HTR-8/SVneo (cell line): ENCODE results near the gene LAMTOR2.

Experiments used
- DNase-seq: peaks from one replicate; pipeline ENCODE4 v3.0.0; 2011; ENCODE audit warnings: low spot score, mixed read lengths; ENCODE audit not compliant: insufficient read length
- FAIRE-seq: peaks from 2 replicates; lab custom pipeline; 2011; peaks lifted over from hg19 to GRCh38; lab: Jason Lieb, UNC

The LAMTOR2 gene

DNA sequence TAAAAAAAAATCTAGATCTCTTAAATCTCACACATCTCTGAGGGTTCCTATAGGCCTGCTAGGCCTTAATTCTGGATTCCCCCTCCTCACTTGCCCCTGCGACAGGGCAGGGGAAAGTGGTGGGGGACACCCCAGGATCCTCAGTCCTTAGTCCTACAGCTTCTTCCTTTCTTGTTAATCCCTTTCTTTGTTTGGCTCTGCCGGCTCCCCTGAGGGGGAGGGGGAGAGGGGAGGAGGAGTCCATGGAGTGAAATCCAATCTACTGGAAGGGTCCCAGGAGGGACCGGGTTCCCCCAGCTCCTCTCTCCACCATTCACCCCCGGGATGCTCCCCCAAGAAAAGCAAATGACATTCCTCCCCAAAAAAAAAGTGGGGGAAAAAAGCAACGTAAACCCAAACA lies 19.2 kb downstream of the LAMTOR2 start:
- FAIRE-seq (no peak), DNase-seq (no peak)

DNA sequence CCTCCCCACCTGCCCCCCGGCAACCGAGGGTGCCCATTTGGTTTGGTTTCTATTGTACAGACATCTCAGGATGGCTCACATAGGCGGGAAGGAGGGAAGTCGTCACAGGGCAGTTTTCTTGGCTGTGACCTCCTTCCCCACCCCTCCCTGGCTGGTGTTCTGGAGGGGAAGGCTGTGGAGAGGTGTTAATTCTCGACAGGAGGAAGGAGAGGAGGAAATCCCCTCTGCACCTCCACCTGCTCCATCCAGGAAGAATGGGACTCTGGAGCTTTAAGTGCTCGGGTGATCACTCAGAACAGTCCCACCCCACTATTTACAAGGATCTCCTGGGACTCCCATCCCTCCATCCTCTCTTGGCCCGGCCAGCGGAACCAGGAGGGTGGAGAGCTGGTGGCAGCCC lies 20.1 kb downstream of the LAMTOR2 start:
- FAIRE-seq (no peak), DNase-seq (no peak)

DNA sequence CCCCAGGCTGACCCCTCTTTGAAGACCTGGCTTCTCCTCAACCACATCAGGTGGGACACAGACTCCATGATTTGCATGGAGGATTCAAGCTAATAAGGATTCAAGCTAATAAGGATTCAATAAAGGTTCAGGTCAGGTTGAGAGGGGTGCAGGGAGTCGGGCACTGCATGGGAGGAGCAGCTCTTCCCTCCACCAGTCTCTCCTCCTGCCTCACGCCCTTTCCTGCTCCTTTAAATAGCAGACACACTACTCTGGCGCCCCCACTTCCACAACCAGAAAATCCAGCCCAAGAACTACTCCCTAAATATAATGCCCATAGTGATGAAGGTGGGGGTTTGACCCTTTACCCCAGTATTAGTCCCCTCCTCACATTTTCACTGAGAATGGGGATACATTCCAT lies 20.6 kb downstream of the LAMTOR2 start:
- FAIRE-seq, result no peak

GRCh38 chr1:156075775-156076204 lies 21.2 kb downstream of the LAMTOR2 start:
- no peak for FAIRE-seq

More for the DNA sequence above, 20.6 kb downstream of the LAMTOR2 start:
- DNase-seq, result no peak

DNA sequence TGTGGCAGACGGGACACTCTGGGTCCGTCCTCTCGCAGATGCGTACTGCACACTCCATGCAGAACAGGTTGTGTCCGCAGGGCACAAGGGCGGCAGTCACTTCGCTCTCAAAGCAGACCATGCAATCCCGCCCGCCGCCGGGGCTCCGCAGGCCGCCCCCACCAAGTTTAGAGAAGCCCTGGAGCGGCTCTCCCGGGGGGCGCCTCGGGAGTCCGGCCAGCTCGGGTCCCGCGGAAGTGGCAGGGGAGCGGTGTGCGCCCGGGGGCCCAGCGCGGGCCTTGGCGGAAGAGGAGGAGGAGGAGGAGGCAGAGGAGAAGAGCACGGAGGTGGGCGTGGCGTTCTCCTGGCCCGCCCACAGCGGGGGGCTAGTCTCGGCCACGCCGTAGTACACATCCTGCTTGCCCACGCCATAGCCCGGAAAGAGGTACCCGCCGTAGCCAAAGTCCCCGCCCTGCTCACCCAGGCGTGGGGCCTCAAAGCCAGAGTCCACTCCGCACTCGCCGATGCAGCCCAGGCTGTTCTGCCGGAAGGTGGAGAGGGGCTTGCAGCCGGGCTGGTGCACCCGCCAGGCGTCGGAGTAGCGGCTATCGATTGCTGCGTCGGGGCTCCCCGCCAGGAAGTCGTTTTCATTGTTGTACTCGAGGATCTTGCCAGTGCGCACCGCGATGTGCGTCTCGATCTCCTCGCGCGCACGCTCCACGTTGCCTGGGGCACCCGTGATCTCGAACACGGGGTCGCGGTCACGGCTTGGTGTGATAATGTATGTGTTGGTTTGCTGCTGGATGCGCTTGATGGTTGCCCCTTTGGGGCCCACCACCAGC lies 22.2 kb downstream of the LAMTOR2 start:
- no peak for DNase-seq
- FAIRE-seq, result no peak

More at GRCh38 chr1:156075775-156076204, 21.2 kb downstream of the LAMTOR2 start:
- DNase-seq, result no peak

DNA sequence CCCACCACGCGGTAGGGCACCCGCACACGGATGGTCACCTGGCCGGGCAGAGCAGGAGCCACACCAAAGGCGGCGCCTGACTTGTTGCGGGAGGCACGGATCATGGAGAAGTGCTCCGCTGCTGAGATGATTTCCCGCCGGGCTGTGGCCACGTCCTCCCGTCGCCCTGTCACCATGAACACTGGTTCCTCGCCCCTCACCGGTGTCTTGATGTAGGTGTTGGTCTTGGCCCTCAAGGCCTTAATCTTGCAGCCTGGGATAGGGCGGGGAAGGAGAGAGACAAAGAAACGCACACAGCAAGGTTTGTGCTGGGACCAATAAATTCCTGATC lies 22.8 kb downstream of the LAMTOR2 start:
- no peak for DNase-seq
- no peak for FAIRE-seq

DNA sequence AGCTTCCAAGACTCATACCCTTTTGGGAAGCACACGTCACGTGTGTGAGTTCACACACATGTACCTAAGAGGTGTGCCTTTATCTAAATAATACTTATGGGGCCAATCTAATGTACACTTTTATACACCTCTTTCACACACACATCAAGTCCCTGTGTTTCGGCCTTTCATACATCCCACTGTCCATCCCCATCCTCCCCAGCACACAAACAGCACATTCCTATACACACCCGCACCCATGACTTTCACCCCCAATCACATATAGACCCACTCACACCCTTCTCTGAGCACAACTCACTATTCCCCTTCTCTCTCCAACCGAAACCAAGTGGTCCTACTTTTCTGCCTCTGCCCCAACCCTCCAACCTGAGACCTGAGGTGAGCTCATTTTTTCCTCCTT lies 24.1 kb downstream of the LAMTOR2 start:
- DNase-seq, result no peak
- no peak for FAIRE-seq

GRCh38 chr1:156079762-156080161 lies 25.2 kb downstream of the LAMTOR2 start:
- FAIRE-seq (no peak), DNase-seq (no peak)

- DNase-seq (no peak), FAIRE-seq (no peak)
Measured at GRCh38 chr1:156080241-156080862, 25.8 kb downstream of the LAMTOR2 start.

- DNase-seq (no peak), FAIRE-seq (no peak)
Measured at GRCh38 chr1:156080863-156081179, 26.2 kb downstream of the LAMTOR2 start.

DNA sequence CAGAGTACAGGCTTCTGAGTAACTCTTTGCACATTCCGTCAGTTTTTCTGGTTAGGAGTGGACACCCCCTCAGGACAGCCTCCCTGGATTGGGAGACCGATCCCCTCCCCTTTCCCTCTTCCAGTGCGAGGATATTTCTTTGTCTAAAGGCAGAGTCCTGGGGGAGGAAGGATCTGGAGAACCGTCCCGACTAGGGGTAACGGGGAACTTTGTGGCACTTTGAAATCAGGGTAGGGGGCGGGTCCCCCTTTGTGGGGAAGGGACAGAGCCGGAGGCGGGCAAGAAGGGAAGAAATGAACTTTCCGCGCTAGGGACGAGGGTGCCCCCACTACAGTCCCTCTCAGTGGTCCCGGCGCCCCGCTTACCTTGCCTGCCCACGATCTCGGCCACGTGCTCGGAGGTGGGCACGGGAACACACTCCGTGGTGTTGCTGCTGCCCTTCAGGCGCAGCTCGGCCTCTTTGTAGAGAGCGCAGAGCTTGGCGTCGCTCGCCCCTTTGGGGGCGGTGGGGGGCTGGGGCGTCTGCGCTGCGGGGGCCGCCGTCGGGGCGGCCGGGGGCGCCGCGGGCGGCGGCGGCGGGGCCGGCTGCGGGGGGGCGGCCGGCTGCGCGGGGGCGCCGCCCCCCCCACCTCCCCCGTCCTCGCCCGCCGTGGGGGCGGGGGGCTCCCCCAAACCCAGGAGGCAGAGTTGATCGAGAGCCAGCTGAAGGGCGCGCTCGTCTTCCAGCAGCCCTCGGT lies 26.8 kb downstream of the LAMTOR2 start:
- no peak for FAIRE-seq

DNA sequence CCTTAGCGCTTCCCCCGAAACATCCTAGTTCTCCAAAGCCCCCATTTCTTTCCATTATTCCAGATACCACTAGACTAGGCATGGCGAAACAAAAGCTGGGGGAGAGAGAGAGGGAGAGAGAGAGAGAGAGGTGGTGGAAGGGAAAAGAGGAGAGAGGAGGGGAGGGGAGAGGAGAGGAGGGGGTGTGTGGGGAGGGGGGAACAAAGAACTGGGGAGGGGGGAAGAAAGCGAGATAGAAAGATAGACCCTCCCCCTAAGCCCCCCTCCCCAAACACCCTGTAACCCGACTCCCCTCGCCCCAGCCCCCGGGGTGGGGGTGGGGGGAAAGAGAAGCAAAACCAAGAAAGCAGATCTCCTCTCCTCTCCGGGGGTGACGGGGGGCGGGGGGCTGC lies 27.3 kb downstream of the LAMTOR2 start:
- DNase-seq (no peak), FAIRE-seq (no peak)

More for the DNA sequence above, 26.8 kb downstream of the LAMTOR2 start:
- DNase-seq, result peak; percentile 27

- peak; percentile 79 for DNase-seq
- no peak for FAIRE-seq
Measured at GRCh38 chr1:156082309-156083091, 27.9 kb downstream of the LAMTOR2 start, which contains the start of gene MEX3A. Gene MEX3A (minus strand): TSS chr1:156082465. CDS start chr1:156081998, 467 bp downstream.

DNA sequence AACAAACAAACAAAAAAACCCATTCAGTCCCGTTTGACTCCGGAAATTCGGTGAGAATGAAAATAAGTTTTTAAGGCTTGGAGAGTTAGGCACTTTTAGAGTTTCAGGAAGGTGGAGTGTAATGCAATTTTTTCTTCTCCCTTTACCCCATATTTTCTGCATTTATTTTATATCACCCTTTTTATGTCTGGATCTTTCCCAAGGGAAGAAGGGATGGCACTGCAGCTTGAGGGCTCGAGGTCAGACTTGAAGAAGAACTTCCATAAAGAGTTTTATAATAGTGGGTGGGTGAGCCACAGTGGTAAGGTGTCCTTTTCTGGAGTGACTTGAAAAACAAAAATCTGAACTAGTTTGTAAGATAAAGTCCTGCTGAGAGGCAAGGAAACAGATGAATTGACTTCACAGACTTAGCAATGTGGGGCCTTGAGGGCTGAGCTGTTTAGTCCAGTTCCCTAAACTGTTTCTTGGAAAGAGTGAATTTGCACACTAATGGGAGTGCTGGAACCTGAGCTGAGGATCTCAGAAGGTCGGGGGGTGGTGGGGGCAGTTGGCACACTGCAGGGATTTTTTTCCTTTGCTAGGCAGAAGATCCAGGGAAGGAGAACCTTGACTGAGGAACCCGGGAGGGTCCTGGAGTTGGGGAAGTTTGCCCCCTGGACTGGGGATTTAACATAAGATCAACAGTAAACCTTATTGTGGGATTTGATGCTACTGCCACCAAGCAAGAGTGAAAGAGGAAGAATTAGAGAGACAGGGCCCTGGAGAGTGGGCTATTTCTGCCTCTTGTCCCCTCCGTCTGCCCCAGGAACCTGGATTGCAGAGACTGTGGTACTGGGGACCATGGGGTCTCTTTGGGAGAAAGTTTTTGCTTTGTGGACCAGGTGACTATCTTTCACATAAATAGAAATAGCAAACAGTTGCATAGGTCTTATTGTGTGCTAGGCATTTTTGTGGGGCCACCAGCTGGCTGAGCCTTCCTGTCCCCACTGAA lies 29.5 kb downstream of the LAMTOR2 start:
- no peak for DNase-seq
- FAIRE-seq, result no peak

GRCh38 chr1:156086256-156086662 lies 31.7 kb downstream of the LAMTOR2 start:
- FAIRE-seq (no peak), DNase-seq (no peak)

- DNase-seq (no peak), FAIRE-seq (no peak)
Measured at GRCh38 chr1:156089704-156090103, 35.1 kb downstream of the LAMTOR2 start.

DNA sequence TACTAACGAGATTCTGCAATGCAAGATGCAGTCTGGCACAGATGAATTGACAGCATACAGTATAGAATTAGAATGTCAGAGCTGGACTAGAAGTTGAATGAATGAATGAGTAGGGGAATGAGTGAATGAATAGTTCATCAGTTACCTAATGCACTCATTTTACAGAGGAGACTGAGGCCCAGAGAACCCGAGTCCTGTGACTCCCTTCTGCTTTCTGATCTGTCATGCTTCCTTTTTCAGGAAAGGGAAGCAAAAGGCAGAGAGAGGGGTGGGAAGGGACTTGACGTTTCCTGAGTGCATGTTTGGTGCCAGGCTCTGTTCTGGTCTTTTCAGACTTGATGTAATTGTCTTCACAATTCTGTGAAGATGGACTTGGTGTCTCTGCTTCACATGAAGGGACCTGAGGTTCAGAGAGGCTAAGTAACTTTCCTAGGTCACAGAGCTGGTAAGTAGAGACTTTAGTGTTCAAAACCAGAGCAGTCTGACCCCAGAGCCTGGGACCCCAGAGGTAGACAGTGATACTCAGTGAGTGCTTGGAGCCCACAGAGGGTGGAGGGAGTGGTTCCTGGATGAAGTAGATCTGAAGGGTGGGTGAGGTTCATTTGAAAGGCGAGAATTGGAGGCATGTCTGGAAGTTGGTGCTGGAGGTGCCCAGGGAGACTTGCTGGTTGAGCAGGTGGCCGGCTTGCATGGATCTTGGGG lies 35.7 kb downstream of the LAMTOR2 start:
- DNase-seq, result no peak
- FAIRE-seq, result no peak

- DNase-seq, result peak; percentile 74
- no peak for FAIRE-seq
Measured at GRCh38 chr1:156090840-156091188, 36.2 kb downstream of the LAMTOR2 start.

GRCh38 chr1:156091610-156092009 lies 37.0 kb downstream of the LAMTOR2 start:
- DNase-seq (no peak), FAIRE-seq (no peak)
